GM23338 (cell line): ENCODE data around the gene NTNG1. TPM values are rescaled to one million over a fixed set of nuclear protein-coding genes. Genes with fewer than 3 reads are reported as not detected.

Source experiments
- ATAC-seq: fragments of 200-7000 bp; cut with Tn5 transposase; 3 replicates; pipeline ENCODE4 v1.9.1; 2020
- DNase-seq: peaks from one replicate; pipeline ENCODE4 v3.0.0-alpha.2; 2015; ENCODE audit warnings: low spot score
- H2AFZ ChIP-seq: fragments of 200-600 bp; sonication (generic); 2 replicates; pipeline ENCODE4 v1.8.0; 2016; ENCODE audit warnings: antibody characterized with exemption, mild to moderate bottlenecking, moderate library complexity
- H3F3A ChIP-seq: fragments of 200-600 bp; sonication (generic); replicated peaks from 2 replicates; pipeline ENCODE4 v1.8.0; 2017; ENCODE audit warnings: antibody characterized with exemption, mixed run types, low read depth
- H3K27ac ChIP-seq: fragments of 200-600 bp; sonication (generic); 2 replicates; pipeline ENCODE4 v1.6.1; 2016; ENCODE audit warnings: low read depth
- H3K27me3 ChIP-seq: fragments of 200-600 bp; sonication (generic); 2 replicates; pipeline ENCODE4 v1.8.0; 2016; ENCODE audit warnings: mild to moderate bottlenecking, mixed run types, moderate library complexity; ENCODE audit not compliant: insufficient read depth
- H3K36me3 ChIP-seq: fragments of 200-600 bp; sonication (generic); 2 replicates; pipeline ENCODE4 v1.8.0; 2016; ENCODE audit warnings: mild to moderate bottlenecking; ENCODE audit not compliant: insufficient read depth
- H3K4me1 ChIP-seq: fragments of 200-600 bp; sonication (generic); 2 replicates; pipeline ENCODE4 v1.8.0; 2016; ENCODE audit warnings: mild to moderate bottlenecking, moderate library complexity; ENCODE audit not compliant: insufficient read depth
- H3K4me2 ChIP-seq: fragments of 200-600 bp; sonication (generic); 2 replicates; pipeline ENCODE4 v1.7.1; 2017; ENCODE audit warnings: mixed run types
- H3K4me3 ChIP-seq: fragments of 200-600 bp; sonication (generic); 2 replicates; pipeline ENCODE4 v1.6.1; 2016; ENCODE audit warnings: mixed run types
- H3K79me2 ChIP-seq: fragments of 200-600 bp; sonication (generic); replicated peaks from 2 replicates; pipeline ENCODE4 v1.8.0; 2017; ENCODE audit warnings: mild to moderate bottlenecking; ENCODE audit not compliant: insufficient read depth
- H3K9me2 ChIP-seq: fragments of 200-600 bp; sonication (generic); 2 replicates; pipeline ENCODE4 v1.8.0; 2017; ENCODE audit not compliant: insufficient read depth
- H4K20me1 ChIP-seq: fragments of 200-600 bp; sonication (generic); replicated peaks from 2 replicates; pipeline ENCODE4 v1.8.0; 2017; ENCODE audit warnings: mild to moderate bottlenecking; ENCODE audit not compliant: insufficient read depth
- H3K27ac Mint-ChIP-seq: 2 replicates; pipeline ENCODE4 v1.8.0; 2020; ENCODE audit warnings: inconsistent platforms, mild to moderate bottlenecking, moderate library complexity, mixed read lengths
- H3K27me3 Mint-ChIP-seq: 3 replicates; pipeline ENCODE4 v1.8.0; 2022; ENCODE audit warnings: low read depth, mild to moderate bottlenecking, moderate library complexity, mixed read lengths, inconsistent platforms; ENCODE audit not compliant: insufficient read depth, poor library complexity
- H3K36me3 Mint-ChIP-seq: 3 replicates; pipeline ENCODE4 v1.8.0; 2021; ENCODE audit warnings: low read depth, mild to moderate bottlenecking, inconsistent platforms, moderate library complexity, mixed read lengths
- H3K4me1 Mint-ChIP-seq: 3 replicates; pipeline ENCODE4 v1.8.0; 2020; ENCODE audit warnings: mild to moderate bottlenecking, inconsistent platforms, mixed read lengths
- H3K4me3 Mint-ChIP-seq: 3 replicates; pipeline ENCODE4 v1.8.0; 2021; ENCODE audit warnings: moderate library complexity, mild to moderate bottlenecking, inconsistent platforms, mixed read lengths
- H3K9me3 Mint-ChIP-seq: 3 replicates; pipeline ENCODE4 v1.8.0; 2020; ENCODE audit warnings: moderate library complexity, mild to moderate bottlenecking, inconsistent platforms, mixed read lengths
- CREB1 ChIP-seq: fragments of 250-450 bp; sonication (Bioruptor Pico); IDR thresholded peaks from 2 replicates; pipeline ENCODE4 v1.5.0; 2020; ENCODE audit warnings: low read depth, mild to moderate bottlenecking, moderate library complexity
- EZH2 ChIP-seq: fragments of 200-600 bp; sonication (generic); IDR thresholded peaks from one replicate; pipeline ENCODE4 v1.8.0; 2017; ENCODE audit warnings: antibody characterized with exemption, mild to moderate bottlenecking, low read depth; ENCODE audit not compliant: unreplicated experiment
- EZH2phosphoT487 ChIP-seq: fragments of 200-600 bp; sonication (generic); IDR thresholded peaks from one replicate; pipeline ENCODE4 v1.8.1; 2018; ENCODE audit warnings: antibody characterized with exemption; ENCODE audit not compliant: unreplicated experiment
- JUNB ChIP-seq: IDR thresholded peaks from one replicate; pipeline ENCODE4 v1.6.1; 2016; ENCODE audit warnings: antibody characterized with exemption; ENCODE audit not compliant: unreplicated experiment
- POLR2AphosphoS5 ChIP-seq: IDR thresholded peaks from 2 replicates; pipeline ENCODE4 v1.6.1; 2016; ENCODE audit warnings: antibody characterized with exemption, low read depth
- ZNF114 ChIP-seq: fragments of 250-450 bp; sonication (Bioruptor Pico); IDR thresholded peaks from 2 replicates; pipeline ENCODE4 v1.5.0; 2020; ENCODE audit warnings: mild to moderate bottlenecking, moderate library complexity
- ZNF331 ChIP-seq: fragments of 250-450 bp; sonication (Bioruptor Pico); IDR thresholded peaks from 2 replicates; pipeline ENCODE4 v1.5.0; 2020; ENCODE audit warnings: low read depth, mild to moderate bottlenecking, moderate library complexity
- polyA plus RNA-seq: library from polyadenylated mRNA; unstranded; fragments of >200 nt; fragmentation: Nextera tagmentation; extraction: Ambion mirVana; gene quantifications from 2 replicates; pipeline ENCODE4 v1.2.1, GENCODE V29; 2016
- total RNA-seq: library from RNA; depleted of rRNA; stranded (reverse); fragments of >200 nt; shearing (Covaris generic); gene quantifications from 2 replicates; pipeline ENCODE4 v1.2.3, GENCODE V29; 2014
- TF ChIP-seq, protein P1 (sequence below): fragments of 250-450 bp; sonication (Bioruptor Pico); IDR thresholded peaks from 2 replicates; pipeline ENCODE4 v1.5.0; 2020; ENCODE audit warnings: mild to moderate bottlenecking, moderate library complexity

NTNG1 gene
- total and polyA plus RNA-seq, 2 experiments from 2014 or later, result 7.2 to 10.3 TPM

DNA sequence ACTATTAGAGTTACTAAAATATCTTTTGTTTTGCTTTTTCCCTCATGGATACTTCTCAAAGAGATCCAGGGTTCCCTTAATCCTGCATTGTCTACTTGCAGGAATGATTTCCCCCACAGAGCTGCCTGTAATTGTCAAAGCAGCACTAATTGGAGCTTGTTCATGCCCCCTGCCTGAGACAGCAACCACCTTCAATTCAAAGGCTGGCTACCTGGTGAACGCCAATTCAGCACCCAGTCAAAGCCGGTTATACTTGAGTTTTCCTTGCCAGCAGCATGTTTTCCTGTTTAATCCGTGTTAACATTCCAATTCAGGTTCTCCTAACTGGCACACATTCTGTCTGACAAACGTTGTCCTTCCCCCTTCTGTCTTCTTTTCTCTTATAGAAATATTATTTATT is 382.9 kb downstream of the NTNG1 start:
- no peaks in the 10 kb centered on the region for H3K27me3 Mint-ChIP-seq
- peaks cover 18% of the 10 kb centered on the region for H3K4me1 Mint-ChIP-seq

More for the DNA sequence above, 382.9 kb downstream of the NTNG1 start:
- Mint-ChIP-seq H3K36me3 (no peaks in the 10 kb centered on the region), H3K9me3 (no peaks in the 10 kb centered on the region; the same call in 2 of the 3 replicates), H3K27ac (no peak overlapping the region), H3K4me3 (no peak overlapping the region)
- no peaks in the 10 kb centered on the region for H3F3A ChIP-seq
- H3K27me3 ChIP-seq, result no peaks in the 10 kb centered on the region
- no peak overlapping the region for H2AFZ ChIP-seq
- no peaks in the 10 kb centered on the region for H3K36me3 ChIP-seq
- H4K20me1 ChIP-seq, result no peaks in the 10 kb centered on the region; the same call in 1 of the 2 replicates
- peaks cover 9% of the 10 kb centered on the region for H3K4me1 ChIP-seq
- no peak overlapping the region for H3K27ac ChIP-seq
- no peak for DNase-seq
- peak; percentile 78 for ATAC-seq
- TF ChIP-seq CREB1 (no peak), ZNF114 (no peak), POLR2AphosphoS5 (no peak), EZH2 (no peak), JUNB (no peak), EZH2phosphoT487 (no peak), ZNF331 (CRISPR knock-in tag) (no peak)
- TF ChIP-seq, protein P1, sequence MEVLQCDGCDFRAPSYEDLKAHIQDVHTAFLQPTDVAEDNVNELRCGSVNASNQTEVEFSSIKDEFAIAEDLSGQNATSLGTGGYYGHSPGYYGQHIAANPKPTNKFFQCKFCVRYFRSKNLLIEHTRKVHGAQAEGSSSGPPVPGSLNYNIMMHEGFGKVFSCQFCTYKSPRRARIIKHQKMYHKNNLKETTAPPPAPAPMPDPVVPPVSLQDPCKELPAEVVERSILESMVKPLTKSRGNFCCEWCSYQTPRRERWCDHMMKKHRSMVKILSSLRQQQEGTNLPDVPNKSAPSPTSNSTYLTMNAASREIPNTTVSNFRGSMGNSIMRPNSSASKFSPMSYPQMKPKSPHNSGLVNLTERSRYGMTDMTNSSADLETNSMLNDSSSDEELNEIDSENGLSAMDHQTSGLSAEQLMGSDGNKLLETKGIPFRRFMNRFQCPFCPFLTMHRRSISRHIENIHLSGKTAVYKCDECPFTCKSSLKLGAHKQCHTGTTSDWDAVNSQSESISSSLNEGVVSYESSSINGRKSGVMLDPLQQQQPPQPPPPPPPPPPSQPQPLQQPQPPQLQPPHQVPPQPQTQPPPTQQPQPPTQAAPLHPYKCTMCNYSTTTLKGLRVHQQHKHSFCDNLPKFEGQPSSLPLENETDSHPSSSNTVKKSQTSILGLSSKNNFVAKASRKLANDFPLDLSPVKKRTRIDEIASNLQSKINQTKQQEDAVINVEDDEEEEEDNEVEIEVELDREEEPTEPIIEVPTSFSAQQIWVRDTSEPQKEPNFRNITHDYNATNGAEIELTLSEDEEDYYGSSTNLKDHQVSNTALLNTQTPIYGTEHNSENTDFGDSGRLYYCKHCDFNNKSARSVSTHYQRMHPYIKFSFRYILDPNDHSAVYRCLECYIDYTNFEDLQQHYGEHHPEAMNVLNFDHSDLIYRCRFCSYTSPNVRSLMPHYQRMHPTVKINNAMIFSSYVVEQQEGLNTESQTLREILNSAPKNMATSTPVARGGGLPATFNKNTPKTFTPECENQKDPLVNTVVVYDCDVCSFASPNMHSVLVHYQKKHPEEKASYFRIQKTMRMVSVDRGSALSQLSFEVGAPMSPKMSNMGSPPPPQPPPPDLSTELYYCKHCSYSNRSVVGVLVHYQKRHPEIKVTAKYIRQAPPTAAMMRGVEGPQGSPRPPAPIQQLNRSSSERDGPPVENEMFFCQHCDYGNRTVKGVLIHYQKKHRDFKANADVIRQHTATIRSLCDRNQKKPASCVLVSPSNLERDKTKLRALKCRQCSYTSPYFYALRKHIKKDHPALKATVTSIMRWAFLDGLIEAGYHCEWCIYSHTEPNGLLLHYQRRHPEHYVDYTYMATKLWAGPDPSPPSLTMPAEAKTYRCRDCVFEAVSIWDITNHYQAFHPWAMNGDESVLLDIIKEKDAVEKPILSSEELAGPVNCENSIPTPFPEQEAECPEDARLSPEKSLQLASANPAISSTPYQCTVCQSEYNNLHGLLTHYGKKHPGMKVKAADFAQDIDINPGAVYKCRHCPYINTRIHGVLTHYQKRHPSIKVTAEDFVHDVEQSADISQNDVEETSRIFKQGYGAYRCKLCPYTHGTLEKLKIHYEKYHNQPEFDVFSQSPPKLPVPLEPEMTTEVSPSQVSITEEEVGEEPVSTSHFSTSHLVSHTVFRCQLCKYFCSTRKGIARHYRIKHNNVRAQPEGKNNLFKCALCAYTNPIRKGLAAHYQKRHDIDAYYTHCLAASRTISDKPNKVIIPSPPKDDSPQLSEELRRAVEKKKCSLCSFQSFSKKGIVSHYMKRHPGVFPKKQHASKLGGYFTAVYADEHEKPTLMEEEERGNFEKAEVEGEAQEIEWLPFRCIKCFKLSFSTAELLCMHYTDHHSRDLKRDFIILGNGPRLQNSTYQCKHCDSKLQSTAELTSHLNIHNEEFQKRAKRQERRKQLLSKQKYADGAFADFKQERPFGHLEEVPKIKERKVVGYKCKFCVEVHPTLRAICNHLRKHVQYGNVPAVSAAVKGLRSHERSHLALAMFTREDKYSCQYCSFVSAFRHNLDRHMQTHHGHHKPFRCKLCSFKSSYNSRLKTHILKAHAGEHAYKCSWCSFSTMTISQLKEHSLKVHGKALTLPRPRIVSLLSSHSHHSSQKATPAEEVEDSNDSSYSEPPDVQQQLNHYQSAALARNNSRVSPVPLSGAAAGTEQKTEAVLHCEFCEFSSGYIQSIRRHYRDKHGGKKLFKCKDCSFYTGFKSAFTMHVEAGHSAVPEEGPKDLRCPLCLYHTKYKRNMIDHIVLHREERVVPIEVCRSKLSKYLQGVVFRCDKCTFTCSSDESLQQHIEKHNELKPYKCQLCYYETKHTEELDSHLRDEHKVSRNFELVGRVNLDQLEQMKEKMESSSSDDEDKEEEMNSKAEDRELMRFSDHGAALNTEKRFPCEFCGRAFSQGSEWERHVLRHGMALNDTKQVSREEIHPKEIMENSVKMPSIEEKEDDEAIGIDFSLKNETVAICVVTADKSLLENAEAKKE (CRISPR knock-in tag), result no peak
- H3K79me2 ChIP-seq, result no peaks in the 10 kb centered on the region
- no peak overlapping the region for H3K4me2 ChIP-seq
- no peak overlapping the region for H3K4me3 ChIP-seq
- H3K9me2 ChIP-seq, result peaks cover 7% of the 10 kb centered on the region
